PC-3 (cell line): ENCODE results near the gene TCEANC2.
"Not testable (repeated sequence)": the region's sequence is repeated elsewhere in the genome, so short reads cannot be mapped to it uniquely, and the experiment has no call there.

ENCODE experiments used
- EZH2 ChIP-seq: fragments of 300-600 bp; sonication (generic); IDR thresholded peaks from one replicate; pipeline ENCODE4 v1.6.1; 2017; ENCODE audit warnings: antibody characterized with exemption, mild to moderate bottlenecking, low read length; ENCODE audit not compliant: unreplicated experiment
- EZH2phosphoT487 ChIP-seq: fragments of 300-600 bp; sonication (generic); IDR thresholded peaks from 2 replicates; pipeline ENCODE4 v1.6.1; 2018; ENCODE audit warnings: mild to moderate bottlenecking, antibody characterized with exemption, low read length, borderline replicate concordance
- TF ChIP-seq, protein P1 (sequence below): fragments of 300-600 bp; sonication (generic); conservative IDR thresholded peaks from 2 replicates; pipeline ENCODE4 v1.5.1; 2017; ENCODE audit warnings: antibody characterized with exemption, low read depth, mild to moderate bottlenecking, low read length

DNA sequence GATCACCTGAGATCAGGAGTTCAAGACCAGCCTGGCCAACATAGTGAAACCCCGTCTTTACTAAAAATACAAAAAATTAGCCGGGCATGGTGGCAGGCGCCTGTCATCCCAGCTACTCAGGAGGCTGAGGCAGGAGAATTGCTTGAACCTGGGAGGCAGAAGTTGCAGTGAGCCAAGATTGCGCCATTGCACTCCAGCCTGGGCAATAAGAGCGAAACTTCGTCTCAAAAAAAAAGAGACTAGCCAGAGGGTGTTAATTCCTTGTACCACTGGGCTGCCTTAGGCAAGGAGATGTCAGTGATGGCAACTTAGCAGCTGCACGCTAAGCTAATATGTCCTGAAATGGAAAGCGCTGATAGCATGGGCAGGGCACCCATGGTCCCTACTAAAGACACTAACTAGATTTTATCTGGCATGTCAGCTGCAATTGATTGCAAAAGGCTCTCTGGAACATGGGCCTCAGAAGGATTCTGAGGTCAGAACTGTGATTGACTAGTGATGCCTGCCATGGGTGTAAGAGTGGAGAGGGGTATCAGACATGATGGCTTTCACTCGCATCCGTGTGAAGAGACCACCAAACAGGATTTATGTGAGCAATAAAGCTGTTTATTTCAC is 33.7 kb upstream of the TCEANC2 start:
- TF ChIP-seq, protein P1, sequence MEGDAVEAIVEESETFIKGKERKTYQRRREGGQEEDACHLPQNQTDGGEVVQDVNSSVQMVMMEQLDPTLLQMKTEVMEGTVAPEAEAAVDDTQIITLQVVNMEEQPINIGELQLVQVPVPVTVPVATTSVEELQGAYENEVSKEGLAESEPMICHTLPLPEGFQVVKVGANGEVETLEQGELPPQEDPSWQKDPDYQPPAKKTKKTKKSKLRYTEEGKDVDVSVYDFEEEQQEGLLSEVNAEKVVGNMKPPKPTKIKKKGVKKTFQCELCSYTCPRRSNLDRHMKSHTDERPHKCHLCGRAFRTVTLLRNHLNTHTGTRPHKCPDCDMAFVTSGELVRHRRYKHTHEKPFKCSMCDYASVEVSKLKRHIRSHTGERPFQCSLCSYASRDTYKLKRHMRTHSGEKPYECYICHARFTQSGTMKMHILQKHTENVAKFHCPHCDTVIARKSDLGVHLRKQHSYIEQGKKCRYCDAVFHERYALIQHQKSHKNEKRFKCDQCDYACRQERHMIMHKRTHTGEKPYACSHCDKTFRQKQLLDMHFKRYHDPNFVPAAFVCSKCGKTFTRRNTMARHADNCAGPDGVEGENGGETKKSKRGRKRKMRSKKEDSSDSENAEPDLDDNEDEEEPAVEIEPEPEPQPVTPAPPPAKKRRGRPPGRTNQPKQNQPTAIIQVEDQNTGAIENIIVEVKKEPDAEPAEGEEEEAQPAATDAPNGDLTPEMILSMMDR, result not testable (repeated sequence)
- TF ChIP-seq EZH2, EZH2phosphoT487: not testable (repeated sequence)
